GM18907 (cell line): ENCODE results near the gene RAB4A.

Experiments used
- ATAC-seq: cut with Tn5 transposase; IDR thresholded peaks from one replicate; pipeline ENCODE4 v1.9.1; 2021; ENCODE audit warnings: mild to moderate bottlenecking, moderate library complexity; ENCODE audit not compliant: unreplicated experiment

RAB4A gene

DNA sequence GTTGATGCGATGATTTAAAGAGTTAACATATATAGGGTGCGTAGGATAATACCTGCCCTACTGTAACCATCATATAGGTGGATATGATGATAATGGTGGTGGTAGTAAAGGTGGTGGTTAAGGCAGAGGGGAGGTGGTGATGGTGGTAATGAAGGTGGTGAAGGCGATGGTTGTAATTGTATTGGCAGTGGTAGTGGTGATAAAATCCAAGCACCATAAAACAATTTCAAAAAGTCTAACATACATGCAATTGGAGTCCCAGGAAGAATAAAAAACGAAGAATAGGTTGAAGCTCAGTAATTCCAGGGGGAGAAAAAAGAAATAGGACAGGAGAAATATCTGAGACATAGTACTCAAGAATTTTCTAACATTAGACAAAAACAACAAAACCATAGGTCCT lies 27.3 kb upstream of the RAB4A start:
- ATAC-seq = no peak

DNA sequence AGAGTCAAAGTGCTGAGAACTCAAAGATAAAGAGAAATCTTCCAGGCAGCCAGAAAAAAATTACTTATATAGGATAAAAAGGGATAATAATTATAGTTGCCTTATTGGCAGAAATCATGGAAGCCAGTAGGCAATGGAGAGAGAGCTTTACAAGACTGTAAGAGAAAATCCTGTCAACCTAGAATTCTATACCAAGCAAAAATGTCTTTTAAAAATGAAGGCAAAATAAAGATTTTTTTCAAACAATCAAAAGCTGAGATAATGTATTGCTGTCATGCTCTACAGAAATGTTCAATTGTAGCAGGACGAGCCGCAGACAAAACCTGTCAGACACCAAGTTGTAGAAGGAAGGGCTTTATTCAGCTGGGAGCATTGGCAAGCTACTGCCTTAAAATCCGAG lies 26.8 kb upstream of the RAB4A start:
- ATAC-seq = no peak

DNA sequence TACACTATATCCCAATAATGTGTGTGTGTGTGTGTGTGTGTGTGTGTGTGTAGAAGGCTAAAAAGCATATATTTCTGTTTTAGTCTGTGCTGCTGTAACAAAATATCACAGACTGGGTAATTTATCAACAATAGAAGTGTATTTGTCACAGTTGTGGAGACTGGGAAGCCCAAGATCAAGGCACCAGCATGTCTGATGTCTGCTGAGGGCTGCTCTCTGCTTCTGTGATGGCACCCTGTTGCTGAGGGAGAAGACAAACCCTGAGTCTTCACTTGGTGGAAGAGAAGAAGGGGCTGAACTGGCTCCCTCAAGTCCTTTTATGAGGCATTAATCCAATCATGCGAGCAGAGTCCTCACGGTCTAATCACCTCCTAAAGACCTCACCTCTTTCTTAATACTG lies 23.0 kb upstream of the RAB4A start:
- ATAC-seq = no peak

DNA sequence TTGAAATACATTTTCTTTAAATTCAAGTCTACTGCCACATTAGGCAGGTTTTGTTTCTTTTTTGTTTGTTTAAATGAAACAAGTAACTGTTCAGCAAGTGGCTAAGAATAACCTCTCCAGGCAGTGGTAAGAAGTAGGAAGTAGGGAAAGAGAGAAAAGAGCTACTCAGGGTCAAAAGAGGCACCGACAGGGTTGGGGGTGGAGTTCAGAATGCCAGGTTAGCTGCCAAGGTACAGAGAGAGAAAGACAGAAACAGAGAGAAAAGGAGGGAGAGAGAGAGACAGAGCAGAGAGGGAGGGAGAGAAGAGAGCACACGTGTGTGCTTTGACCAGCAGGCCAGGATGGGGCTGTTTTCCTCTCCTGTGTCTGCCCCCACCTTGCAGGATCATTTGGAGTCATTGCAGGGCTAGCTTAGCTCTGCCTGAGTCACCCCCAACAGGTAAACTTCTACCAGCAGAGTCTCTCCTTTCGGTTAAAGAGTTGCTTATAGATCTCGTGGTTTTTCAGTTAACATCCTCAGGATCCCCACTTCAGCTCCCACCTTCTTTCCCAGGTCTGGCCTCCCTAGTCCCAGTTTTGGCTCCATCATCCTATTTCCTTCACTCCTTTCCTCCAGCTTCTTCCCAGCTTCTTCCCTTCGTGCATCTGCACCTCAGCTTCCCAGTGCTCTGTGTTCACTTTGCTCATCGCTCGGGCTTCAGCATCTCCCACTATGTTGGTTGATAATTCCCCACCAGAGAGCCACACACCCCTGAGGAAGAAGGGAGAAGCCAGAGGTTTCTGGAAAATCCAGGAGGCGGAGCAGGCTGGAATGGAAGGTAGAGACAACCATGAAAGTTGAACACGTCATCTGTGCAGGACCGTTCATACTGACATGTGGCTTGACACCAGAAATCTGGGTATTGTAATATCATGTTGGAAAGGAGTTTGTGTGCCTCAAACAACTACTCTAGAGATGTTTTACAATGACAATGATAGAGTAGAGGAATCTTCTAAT lies 21.8 kb upstream of the RAB4A start:
- ATAC-seq = no peak

DNA sequence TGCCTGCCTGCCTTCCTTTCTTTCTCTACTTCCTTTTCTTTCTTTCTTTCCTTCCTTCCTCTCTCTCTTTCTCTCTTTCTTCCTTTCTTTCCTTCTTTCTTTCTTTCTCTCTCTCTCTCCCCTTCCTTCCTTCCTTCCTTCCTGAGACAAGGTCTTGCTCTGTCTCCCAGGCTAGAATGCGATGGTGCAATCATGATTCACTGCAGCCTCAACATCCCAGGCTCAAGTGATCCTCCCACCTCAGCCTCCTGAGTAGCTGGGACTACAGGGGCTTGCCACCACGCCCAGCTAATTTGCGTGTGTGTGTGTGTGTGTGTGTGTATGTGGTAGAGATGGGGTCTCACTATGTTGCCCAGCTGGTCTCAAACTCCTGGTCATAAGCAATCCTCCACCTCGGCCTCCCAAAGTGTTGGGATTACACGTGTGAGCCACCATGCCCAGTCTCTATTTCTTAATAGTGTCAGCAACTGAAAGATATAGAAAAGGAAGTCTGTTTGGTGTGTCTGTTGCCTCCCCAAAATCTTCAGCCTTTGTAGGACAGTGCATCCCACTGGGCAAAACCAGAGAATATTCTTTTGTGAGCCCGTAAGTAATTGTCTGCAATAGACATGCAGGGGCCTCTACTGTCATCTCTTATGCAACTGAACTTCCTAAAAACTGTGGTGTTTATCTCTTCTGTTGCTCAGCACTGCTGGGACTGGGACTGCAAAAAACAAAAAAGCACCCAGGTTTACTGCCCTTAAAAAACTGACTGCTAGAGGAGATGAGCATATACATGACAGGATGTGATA lies 20.9 kb upstream of the RAB4A start:
- ATAC-seq = no peak

DNA sequence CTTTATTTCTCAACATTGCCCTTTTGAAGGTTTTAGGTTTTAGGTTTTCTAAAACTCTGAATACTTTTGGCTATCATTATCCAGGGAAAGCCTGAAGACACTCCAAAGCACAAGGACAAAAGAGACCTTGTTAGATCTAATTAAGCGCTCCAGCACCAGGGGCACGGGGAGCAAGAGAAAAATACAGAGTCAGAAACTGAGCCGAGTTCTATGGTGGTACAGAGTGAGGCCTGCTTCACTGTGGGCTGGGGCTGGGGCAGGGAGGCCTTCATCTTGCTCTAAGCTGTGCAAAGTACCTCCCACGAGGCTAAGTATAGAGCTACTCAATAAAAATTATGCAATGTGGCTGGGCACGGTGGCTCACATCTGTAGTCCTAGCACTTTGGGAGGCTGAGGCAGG lies 19.7 kb upstream of the RAB4A start:
- no peak for ATAC-seq

DNA sequence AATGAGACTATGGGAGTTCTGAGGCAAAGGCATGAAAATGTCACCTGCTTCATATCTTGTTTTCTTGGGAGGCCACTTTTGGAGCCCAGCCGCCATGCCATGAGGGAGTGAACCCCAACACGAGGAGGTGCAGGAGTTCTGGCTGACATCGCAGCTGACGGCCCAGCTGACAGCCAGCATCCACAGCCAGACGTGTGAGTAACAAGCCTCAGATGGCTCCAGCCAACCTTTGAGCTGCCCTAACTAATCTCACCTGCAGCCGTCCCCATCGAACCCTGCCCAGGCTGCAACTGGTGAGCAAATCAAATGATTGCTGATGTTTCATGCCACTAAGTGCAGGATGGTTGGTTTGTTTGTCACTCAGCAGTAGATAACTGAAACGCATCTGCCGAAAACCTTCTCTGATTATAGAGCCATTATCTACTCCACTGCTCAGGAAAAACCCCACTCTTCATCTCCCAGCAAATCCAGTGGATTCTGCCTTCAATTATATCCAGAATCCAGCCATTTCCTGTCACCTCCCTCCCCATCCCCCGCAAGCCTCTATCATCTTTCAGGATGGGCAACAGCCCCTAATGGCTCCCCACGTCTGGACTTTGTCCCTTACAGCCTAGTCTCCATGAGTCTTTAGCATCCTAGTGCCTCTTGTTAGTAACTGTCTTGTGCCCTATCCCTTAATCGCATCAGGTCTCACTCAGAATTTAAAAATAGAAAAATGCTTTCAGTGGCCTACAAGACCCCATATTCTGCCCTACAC lies 18.5 kb upstream of the RAB4A start:
- ATAC-seq = no peak

DNA sequence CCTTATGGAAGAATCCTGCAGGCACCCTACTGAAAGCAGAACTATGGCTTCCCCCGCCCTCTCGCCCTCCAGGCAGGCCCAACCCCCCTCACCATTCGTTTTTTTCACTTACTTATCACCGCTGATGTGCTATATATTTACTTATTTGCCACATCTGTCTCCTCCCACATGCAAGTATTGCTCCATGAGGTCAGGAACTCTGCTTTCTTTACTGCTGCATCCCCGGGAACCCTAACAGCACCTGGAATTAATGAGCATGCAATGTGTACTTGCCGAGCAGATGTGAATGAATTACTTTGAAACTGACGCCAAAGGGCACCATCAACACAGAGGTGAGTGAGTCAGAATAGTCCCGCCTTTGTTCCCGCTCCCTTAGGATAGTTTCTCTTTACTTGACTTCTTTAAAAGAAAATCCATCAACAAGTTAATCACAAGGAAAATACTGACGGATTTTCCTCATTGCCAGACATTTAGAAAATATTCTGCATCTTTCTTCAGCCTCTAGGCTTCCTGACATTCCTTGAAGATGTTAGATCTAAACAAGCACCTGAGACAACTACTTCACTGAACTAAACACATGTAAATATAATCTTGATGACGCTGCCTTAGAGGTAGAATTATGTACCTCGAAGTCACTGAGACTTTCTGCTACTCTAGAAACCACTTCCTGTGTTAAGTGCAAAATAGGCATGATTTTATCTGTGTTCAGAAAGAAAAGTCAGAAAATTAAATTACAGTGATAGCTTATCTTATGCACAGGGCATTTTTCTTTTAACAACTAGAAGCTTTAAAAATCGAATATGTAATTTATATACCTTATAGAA lies 17.5 kb upstream of the RAB4A start:
- peak; percentile 47 for ATAC-seq

DNA sequence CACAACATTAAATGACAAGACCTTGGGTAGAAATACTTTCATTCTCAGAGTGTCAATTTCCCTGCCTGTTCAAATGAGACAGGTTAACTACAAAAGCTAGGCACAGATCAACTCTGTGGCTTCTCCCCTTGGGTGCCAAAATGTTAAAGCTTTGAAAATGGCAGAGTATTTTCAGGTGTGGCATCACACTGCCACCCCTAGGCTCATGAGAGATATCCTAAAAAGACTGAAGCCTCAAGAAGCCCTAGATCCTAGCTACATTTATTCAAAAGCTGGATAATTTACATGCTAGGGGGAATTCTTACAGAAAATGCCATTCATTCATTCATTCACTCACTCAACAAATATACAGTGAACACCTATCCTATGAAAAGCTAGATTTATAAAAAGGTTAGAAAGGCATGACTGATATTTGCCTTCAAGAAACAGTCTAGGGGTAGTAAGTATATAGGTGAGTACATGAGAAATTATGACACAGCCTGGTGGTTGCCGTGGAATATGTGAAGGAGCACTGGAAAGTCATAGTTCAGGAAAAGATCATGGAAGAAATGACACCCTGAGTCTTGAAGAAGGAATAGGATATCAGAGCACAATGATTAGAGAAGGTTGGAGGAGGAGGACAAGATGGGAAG lies 15.9 kb upstream of the RAB4A start:
- ATAC-seq = no peak

DNA sequence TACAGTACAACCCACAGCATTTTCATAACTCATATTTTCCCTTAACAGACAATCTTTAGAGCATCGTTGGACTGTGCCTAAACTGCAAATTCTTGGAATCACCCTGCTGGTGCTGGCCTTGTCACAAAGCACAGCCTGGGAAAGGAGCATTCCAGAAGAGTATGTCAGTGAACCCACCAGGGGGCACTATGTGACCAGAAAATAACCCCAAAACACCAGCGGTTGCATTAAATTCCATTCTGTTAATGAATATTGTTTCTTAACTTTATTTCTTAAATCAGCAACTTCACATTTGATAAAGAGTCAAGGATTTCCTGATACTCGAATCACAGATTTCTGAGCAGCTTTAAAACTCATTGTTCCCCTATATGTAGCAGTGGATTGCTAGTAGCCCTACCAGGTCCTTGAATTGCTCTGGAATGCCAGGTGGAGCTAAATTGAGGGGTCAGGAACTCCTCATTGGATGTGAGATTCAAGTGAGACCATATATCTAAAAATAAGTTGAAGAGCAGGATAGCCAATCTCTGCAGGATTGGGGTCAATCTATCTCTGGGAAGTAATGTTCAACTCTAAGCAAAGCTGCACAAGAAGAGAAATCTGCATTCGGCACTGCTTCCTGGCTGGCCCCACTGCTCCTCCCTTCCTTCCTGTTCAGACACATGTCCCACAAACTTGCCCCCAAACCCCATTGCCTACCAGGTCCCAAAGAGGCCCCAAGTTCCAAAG lies 12.7 kb upstream of the RAB4A start:
- no peak for ATAC-seq

DNA sequence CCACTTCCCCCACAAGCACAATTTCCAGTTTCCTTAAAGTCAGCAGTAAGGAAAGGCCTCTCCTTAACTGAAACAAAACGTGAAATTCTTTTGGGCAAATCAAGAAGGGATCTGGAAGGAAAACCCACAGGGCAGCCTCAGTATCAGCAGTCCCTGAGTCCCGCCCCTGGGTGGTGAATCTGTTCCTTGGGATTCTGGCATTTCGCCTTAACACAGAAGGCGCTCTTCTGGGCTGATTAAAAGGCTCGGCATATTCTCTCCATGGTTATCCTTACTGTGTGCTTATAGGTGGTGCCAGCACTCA lies 12.2 kb upstream of the RAB4A start:
- no peak for ATAC-seq

DNA sequence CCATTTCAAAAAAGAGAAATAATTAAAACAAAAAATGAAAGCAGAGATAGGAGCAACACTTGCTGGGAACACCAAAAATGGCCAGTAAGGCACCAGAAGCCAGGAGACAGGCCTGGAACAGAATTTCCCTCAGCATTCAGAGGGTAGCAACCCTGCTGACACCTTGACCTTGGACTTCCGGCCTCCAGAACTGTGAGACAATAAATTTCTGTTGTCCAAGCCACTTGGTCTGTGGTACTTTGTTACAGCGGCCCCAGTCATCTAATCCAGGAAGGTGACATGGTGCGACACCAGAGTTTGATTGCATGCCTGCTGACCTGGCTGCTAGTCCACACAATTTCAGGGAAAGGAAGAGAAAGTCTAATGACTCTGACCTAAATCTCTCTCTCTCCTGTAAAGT lies 10.6 kb upstream of the RAB4A start:
- no peak for ATAC-seq

DNA sequence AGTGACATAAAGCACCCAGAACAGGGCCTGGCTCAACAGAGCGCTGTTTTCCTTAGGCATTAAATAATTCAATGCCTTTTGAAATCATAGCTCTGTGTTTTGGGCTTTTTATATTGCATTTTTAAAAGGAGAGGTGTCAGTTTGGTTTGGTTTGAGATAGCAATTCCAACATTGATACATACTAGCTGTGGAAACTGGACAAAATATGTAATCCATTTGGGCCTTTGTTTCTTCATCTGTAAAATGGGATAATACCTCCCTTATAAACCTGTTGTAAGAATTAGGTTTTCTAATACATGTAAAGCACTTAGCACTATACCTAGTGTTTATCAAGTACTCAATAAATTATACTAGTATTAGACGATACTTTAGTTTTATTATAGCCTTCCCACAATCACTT lies 8.7 kb upstream of the RAB4A start:
- no peak for ATAC-seq

DNA sequence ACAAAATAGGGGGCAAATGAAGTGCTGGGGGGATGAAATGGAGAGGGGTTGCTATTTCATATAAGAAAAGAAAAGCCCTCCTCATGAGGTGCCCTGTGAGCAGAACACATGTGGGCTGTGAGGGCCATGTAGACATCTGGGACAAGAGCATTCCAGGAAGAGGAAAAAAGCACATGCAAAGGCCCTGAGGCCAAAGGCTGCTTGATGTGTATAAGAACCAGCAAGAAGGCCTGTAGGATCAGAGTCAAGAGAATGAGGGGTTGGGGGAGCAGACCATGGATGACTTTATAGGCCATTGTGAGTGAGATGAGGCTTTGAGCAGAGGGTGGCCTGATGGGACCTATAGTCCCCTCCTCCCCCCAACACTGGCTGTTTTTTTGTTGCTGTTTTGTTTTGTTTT lies 7.7 kb upstream of the RAB4A start:
- no peak for ATAC-seq

DNA sequence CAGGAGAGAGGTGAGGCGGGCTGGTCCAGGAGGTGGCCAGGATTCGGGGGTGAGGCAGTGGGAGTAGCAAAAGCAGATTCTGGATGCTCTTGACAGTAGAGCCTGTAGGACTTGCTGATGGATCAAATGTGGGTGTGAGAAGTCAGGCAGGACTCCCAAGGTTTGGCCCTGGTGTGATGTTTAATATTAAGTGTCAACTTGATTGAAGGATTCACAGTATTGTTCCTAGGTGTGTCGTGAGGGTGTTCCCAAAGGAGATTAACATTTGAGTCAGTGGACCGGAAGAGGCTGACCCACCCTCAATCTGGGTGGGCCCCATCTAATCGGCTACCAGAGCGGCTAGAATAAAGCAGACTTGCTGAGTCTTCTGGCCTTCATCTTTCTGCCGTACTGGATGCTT lies 6.8 kb upstream of the RAB4A start:
- no peak for ATAC-seq

DNA sequence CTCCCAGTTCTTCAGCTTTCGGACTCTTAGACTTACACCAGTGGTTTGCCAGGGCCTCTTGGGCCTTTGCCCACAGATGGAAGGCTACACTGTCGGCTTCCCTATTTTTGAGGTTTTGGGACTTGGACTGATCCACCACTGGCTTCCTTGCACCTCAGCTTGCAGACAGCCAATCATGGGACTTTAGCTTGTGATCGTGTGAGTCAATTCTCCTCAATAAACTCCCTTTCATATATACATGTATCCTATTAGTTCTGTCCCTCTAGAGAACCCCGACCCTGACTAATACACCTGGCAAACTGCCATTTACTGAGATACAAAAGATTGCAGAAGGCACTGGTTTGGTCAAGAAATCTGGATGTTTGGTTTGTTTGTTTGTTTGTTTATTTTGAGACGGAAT lies 6.4 kb upstream of the RAB4A start:
- no peak for ATAC-seq

DNA sequence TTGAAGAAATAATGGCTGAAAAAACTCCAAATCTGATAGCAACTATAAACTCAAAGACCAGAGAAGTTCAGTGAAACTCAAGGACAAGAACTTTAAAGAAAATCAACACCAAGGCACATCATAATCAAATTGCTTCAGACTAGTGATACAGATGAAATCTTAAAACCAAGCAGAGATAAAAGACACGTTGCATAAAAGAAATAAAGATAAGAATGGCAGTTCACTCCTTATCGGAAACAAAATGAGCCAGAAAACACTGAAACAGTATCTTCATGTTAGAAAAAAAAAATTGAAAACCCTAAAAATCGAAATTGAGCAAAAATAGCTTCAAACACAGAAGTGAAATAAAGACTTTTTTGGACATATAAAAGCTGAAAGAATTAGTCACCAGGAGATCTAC lies 4.6 kb upstream of the RAB4A start:
- no peak for ATAC-seq

DNA sequence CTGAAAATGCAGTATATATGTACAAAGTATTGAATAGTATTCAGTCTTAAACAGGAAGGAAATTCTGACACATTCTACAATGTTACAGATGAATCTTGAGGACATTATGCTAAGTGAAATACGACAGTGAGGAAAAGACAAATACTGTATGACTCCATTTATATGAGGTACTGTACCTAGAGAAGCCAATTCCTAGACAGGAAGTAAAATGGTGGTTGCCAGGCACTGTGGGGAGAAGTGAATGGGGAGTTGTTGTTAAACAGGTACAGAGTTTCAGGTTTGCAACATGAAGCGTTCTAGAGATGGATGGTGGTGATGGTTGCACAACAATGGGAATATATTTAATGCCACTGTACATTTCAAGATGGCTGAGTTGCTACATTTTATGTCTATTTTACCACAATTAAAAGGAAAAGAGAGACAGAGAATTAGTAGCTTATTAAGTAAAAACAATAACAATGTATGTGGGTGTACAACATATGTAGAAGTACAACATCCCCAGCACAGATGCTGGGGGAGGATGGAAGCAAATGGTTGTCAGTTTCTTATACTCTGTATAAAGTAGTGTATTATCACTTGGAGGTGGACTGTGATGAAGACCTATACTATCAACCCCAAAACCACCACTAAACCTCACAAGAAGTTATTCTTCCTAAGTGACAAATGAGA lies 3.9 kb upstream of the RAB4A start:
- ATAC-seq = no peak

DNA sequence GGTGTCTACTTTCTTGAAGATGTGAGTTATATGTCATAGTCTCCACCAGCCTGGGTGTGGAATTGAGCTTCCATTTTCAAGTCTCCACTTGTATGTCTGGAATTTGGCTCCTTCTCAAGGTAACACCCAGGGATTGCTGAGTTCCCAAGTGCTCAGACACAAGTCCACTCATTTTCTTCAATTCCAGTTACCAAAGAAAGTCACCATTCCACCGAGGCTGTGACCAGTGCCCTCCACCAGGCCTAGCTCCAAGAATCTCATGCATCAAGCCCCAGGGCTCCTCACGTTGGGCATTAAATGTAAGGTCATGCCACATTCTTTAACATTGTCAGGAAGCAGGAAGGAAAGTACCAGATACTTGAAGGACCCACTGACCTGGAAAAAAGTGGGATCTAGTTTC lies 2.4 kb upstream of the RAB4A start:
- ATAC-seq = no peak
